Transverse colon (tissue), 4 donors: ENCODE data around the gene PPFIA1. TPM values are rescaled to one million over a fixed set of nuclear protein-coding genes. Genes with fewer than 3 reads are reported as not detected.
"Not testable (repeated sequence)": the region's sequence is repeated elsewhere in the genome, so short reads cannot be mapped to it uniquely, and the experiment has no call there.

ENCODE experiments used
- DNase-seq: peaks from one replicate; pipeline ENCODE4 v3.0.0-alpha.2; 2019
- H3K27ac ChIP-seq, 4 donors: fragments of 200-600 bp; sonication (generic); 2 replicates each; pipeline ENCODE4 v1.5.1; 2016 to 2018; ENCODE audit warnings: inconsistent platforms in 4 of 4
- H3K27me3 ChIP-seq: fragments of 200-600 bp; sonication (generic); 2 replicates; pipeline ENCODE4 v1.5.1; 2017; ENCODE audit warnings: inconsistent platforms
- H3K36me3 ChIP-seq, 4 donors: fragments of 200-600 bp; sonication (generic); 2 replicates each; pipeline ENCODE4 v1.5.1; 2017 to 2019; ENCODE audit warnings: inconsistent platforms in 4 of 4
- H3K4me1 ChIP-seq, 4 donors: fragments of 200-600 bp; sonication (generic); 2 replicates each; pipeline ENCODE4 v1.5.1; 2017 to 2020; ENCODE audit warnings: inconsistent platforms in 4 of 4
- H3K4me3 ChIP-seq, 4 donors: fragments of 200-600 bp; sonication (generic); 1 replicate in 1 of 4; 2 replicates in 3 of 4; pipeline versions ENCODE4 v1.5.1 to v1.6.1; 2017 to 2019; ENCODE audit warnings: inconsistent platforms in 4 of 4
- H3K9me3 ChIP-seq, 2 donors: fragments of 200-600 bp; sonication (generic); 2 replicates each; pipeline ENCODE4 v1.5.1; 2017 to 2019; ENCODE audit warnings: inconsistent platforms in 2 of 2
- EP300 ChIP-seq: sonication (generic); formaldehyde crosslinking; IDR thresholded peaks from one replicate; pipeline ENCODE4 v1.6.1; 2017; ENCODE audit warnings: antibody characterized with exemption, low read depth
- POLR2A ChIP-seq: fragments of 450-650 bp; IDR thresholded peaks from one replicate; pipeline ENCODE4 v1.6.1; 2016; ENCODE audit warnings: antibody characterized with exemption, mild to moderate bottlenecking, moderate library complexity
- POLR2AphosphoS5 ChIP-seq, 3 donors: sonication (generic); formaldehyde crosslinking; IDR thresholded peaks; one replicate each; pipeline ENCODE4 v1.6.1; 2016; ENCODE audit warnings: antibody characterized with exemption in 3 of 3
- WGBS, 2 donors: methylation state at CpG; one replicate each; pipeline ENCODE4 v1.1.5; 2018; ENCODE audit warnings: low coverage in 1 of 2; 5-methylcytosine and 5-hydroxymethylcytosine counted together
- in situ Hi-C, 4 donors: fragments of 200-750 bp; cut with MboI; loops; one replicate each; pipeline versions ENCODE4 v1.15.0 to v1.15.1; 2017; ENCODE audit warnings: low sequenced_read_pairs in 3 of 4, low pct_ligation_motif_present in 1 of 4, low pct_unique_long_range_greater_than_20kb in 1 of 4
- intact Hi-C: fragments of 100-400 bp; cut with DNase I; formaldehyde crosslinking; loops from one replicate; pipeline ENCODE4 v1.15.1; 2023; ENCODE audit warnings: low total_unique reads
- total RNA-seq, 4 donors: library from RNA; depleted of rRNA; stranded (reverse); fragments of >200 nt; gene quantifications; one replicate each; pipeline ENCODE4 v1.1.0, GENCODE V29; 2016
- TF ChIP-seq, protein P1 (sequence below), 5 experiments: fragments of 200-600 bp in 3 of 5; fragments of 450-650 bp in 2 of 5; sonication (generic) in 3 of 5; IDR thresholded peaks; 1 replicate in 2 of 5; 2 replicates in 3 of 5; pipeline ENCODE4 v1.5.1; 2016 to 2017; ENCODE audit warnings: antibody characterized with exemption in 5 of 5, inconsistent platforms in 3 of 5, mild to moderate bottlenecking in 2 of 5, moderate library complexity in 1 of 5

PPFIA1 gene
- total RNA-seq, 4 donors from 2014 or later = 42.6 to 143 (median 72.8) TPM

DNA sequence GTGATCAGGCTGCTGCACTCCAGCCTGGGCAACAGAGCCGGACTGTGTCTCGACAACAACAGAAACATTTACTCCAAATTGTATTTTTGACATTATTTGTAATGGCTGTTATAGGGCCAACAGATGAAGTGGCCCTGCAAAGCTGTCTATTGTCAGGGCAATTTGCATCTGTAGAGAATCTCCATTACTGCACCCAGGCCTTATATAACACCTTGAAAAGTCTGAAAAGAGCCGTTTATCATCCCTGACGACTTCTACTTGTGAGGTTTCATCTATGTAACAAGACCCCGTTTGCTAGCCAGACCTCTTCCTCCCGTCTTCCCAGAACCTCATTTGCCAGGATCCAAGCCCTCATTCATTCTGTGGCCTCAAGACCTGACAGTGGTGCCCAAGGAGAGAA is 118.7 kb downstream of the PPFIA1 start:
- no peak for DNase-seq
- no peak overlapping the region for H3K27ac ChIP-seq
- no peaks in the 10 kb centered on the region for H3K4me1 ChIP-seq
- intact Hi-C loops (no loop called here), in situ Hi-C loops (no loop called here)
- WGBS, 2 donors = 85% methylated on average over 6 of the region's 6 CpGs; no CpG with 5 or more reads in 1 of the 2 donors
- H3K4me3 ChIP-seq = no peak overlapping the region
- H3K36me3 ChIP-seq = no peaks in the 10 kb centered on the region
- H3K9me3 ChIP-seq = no peaks in the 10 kb centered on the region
- H3K27me3 ChIP-seq = no peaks in the 10 kb centered on the region
- TF ChIP-seq POLR2AphosphoS5 (IDR thresholded peaks at IDR 0.05) (no peak), POLR2A (no peak), EP300 (no peak)
- TF ChIP-seq, protein P1, sequence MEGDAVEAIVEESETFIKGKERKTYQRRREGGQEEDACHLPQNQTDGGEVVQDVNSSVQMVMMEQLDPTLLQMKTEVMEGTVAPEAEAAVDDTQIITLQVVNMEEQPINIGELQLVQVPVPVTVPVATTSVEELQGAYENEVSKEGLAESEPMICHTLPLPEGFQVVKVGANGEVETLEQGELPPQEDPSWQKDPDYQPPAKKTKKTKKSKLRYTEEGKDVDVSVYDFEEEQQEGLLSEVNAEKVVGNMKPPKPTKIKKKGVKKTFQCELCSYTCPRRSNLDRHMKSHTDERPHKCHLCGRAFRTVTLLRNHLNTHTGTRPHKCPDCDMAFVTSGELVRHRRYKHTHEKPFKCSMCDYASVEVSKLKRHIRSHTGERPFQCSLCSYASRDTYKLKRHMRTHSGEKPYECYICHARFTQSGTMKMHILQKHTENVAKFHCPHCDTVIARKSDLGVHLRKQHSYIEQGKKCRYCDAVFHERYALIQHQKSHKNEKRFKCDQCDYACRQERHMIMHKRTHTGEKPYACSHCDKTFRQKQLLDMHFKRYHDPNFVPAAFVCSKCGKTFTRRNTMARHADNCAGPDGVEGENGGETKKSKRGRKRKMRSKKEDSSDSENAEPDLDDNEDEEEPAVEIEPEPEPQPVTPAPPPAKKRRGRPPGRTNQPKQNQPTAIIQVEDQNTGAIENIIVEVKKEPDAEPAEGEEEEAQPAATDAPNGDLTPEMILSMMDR (IDR thresholded peaks at IDR 0.05) = no peak

DNA sequence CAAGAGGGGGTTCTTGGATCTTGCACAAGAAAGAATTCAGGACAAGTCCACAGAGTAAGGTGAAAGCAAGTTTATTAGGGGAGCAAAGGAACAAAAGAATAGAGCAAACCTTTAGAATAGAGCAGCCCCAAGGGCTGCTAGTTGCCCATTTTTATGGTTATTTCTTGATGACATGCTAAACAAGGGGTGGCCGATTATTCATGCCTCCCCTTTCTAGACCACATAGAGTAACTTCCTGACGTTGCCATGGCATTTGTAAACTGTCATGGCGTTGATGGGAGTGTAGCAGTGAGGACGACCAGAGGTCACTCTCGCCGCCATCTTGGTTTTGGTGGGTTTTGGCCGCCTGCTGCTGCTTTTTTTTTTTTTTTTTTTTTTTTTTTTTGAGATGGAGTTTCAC is 120.4 kb downstream of the PPFIA1 start:
- H3K4me1 ChIP-seq, H3K4me3 ChIP-seq, H3K27me3 ChIP-seq, intact Hi-C loops, H3K27ac ChIP-seq, H3K9me3 ChIP-seq, DNase-seq, in situ Hi-C loops, H3K36me3 ChIP-seq: not testable (repeated sequence)
- 92% methylated on average over 6 to 7 of the region's 7 CpGs for WGBS, 2 donors

DNA sequence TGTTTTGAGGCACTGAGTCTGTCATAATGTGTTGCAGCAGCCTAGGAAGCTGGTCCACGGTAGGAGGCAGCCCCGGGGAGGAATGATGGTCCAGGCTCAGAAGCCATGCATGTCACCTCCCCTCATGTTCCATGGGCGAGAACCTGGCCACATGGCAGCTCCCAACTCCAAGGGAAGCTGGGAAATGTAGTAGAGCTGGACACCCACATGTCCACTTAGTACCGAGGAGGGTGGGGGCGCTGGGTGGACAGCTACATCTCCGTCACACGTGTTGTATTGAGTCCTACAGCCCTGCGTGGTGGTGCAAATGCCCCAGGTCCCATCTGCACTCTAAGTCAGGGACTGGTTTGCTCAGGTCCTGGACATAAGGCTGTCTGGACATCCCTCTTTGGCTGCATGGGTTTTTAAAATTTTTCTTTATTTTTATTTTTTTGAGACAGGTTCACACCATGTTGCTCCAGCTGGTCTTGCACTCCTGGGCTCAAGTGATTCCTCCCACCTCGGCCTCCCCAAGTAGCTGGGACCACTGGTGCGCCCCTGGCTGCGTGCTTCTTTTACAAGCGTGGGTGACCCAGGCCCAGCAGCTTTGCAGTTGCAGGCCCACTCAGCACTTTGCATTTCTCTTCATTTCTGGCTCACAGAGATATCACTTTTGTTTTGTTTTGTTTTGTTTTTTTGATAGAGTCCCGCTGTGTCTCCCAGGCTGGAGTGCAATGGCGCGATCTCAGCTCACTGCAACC is 123.9 kb downstream of the PPFIA1 start:
- Histone ChIP-seq H3K4me1 (peaks cover 0 to 23% (median 10%) of the 10 kb centered on the region in 4 donors), H3K27me3 (peaks cover 3% of the 10 kb centered on the region), H3K9me3 (no peaks in the 10 kb centered on the region), H3K4me3 (no peak overlapping the region), H3K27ac (no peak overlapping the region), H3K36me3 (no peaks in the 10 kb centered on the region)
- intact Hi-C loops = no loop called here
- 96 to 100% methylated on average over 4 to 14 of the region's 15 CpGs for WGBS, 2 donors
- in situ Hi-C loops = no loop called here
- DNase-seq = no peak
- TF ChIP-seq, protein P1 (IDR thresholded peaks at IDR 0.05) = no peak
- no peak for TF ChIP-seq POLR2A
- no peak for TF ChIP-seq POLR2AphosphoS5 (IDR thresholded peaks at IDR 0.05)

DNA sequence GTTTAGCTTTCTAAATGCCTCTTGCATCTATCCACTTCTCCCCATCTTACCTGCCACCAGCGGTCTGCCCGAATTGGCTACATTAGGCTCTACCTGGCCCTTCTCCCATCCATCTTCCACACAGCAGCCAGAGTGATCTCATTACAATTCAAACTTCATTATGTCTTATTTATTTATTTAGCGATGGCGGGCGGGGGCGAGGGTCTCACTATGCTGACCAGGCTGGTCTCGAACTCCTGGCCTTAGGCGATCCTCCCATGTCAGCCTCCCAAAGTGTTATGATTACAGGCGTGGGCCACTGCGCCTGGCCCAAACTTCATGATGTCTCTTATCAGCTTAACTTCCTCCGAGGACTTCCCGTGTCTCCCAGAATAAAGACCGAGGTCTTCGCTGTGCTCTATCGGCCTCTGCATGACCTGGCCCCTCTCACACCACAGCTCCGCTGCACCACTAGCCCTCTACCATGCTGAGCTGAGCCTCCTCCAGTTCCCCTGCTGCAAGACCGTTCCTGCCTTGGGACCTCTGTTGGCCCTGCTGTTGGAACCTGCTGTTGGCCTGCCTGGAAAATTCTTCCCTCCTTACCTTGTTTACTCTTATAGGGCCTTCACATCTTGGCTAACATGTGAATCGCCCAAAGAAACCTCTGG is 127.0 kb downstream of the PPFIA1 start:
- intact Hi-C loops (no loop called here), in situ Hi-C loops (no loop called here)
- Histone ChIP-seq H3K27ac (peak overlapping the region; percentile 78 to 96 (median 90)), H3K27me3 (peaks cover 3% of the 10 kb centered on the region), H3K4me3 (peak overlapping the region; percentile 52 to 98 (median 94)), H3K4me1 (peaks cover 11 to 42% (median 24%) of the 10 kb centered on the region in 4 donors), H3K36me3 (no peaks in the 10 kb centered on the region), H3K9me3 (no peaks in the 10 kb centered on the region)
- peak; percentile 20 for DNase-seq
- 33 to 94% methylated on average over 2 to 18 of the region's 18 CpGs for WGBS, 2 donors
- TF ChIP-seq POLR2AphosphoS5 (IDR thresholded peaks at IDR 0.05) = no peak
- TF ChIP-seq, protein P1 (IDR thresholded peaks at IDR 0.05) = no peak
- no peak for TF ChIP-seq EP300
- TF ChIP-seq POLR2A = no peak
